Measurements from ENCODE around the gene CDAN1.

Gene CDAN1

GRCh38 chr15:42735382-42736165 lies 1.4 kb downstream of the CDAN1 start:
- H3K36me3 ChIP-seq (ENCODE audit: low read depth): peaks cover 50% of the 10 kb centered on the region
- ATAC-seq (ENCODE audit: low read depth) (no peak), DNase-seq (ENCODE audit: low spot score) (peak; percentile 73)
- H3K4me3 ChIP-seq (ENCODE audit: severe bottlenecking): peak overlapping the region; percentile 84
- TF ChIP-seq CTCF (IDR thresholded peaks at IDR 0.05; ENCODE audit: poor library complexity, severe bottlenecking): no peak
- no peak overlapping the region for H3K27ac ChIP-seq (ENCODE audit: poor library complexity, severe bottlenecking)
- peaks cover 3% of the 10 kb centered on the region for H3K4me1 ChIP-seq (ENCODE audit: insufficient read depth, poor library complexity, severe bottlenecking)
- H3K27me3 ChIP-seq (ENCODE audit: insufficient read depth, poor library complexity, severe bottlenecking): no peaks in the 10 kb centered on the region
- H3K9me3 ChIP-seq (ENCODE audit: severe bottlenecking): no peaks in the 10 kb centered on the region

- H3K4me1 ChIP-seq (ENCODE audit: insufficient read depth, poor library complexity, severe bottlenecking): peaks cover 3% of the 10 kb centered on the region
- H3K27ac ChIP-seq (ENCODE audit: poor library complexity, severe bottlenecking): no peak overlapping the region
- peaks cover 62% of the 10 kb centered on the region for H3K36me3 ChIP-seq (ENCODE audit: low read depth)
- no peaks in the 10 kb centered on the region for H3K9me3 ChIP-seq (ENCODE audit: severe bottlenecking)
- no peaks in the 10 kb centered on the region for H3K27me3 ChIP-seq (ENCODE audit: insufficient read depth, poor library complexity, severe bottlenecking)
- no peak for ATAC-seq (ENCODE audit: low read depth)
- no peak for TF ChIP-seq CTCF (IDR thresholded peaks at IDR 0.05; ENCODE audit: poor library complexity, severe bottlenecking)
- peak; percentile 32 for DNase-seq (ENCODE audit: low spot score)
- H3K4me3 ChIP-seq (ENCODE audit: severe bottlenecking): no peak overlapping the region
Observed at GRCh38 chr15:42734076-42734672, 2.8 kb downstream of the CDAN1 start.

- Histone ChIP-seq H3K27ac (ENCODE audit: poor library complexity, severe bottlenecking) (no peak overlapping the region), H3K9me3 (ENCODE audit: severe bottlenecking) (no peaks in the 10 kb centered on the region), H3K4me1 (ENCODE audit: insufficient read depth, poor library complexity, severe bottlenecking) (peaks cover 3% of the 10 kb centered on the region), H3K36me3 (ENCODE audit: low read depth) (peaks cover 71% of the 10 kb centered on the region), H3K27me3 (ENCODE audit: insufficient read depth, poor library complexity, severe bottlenecking) (no peaks in the 10 kb centered on the region), H3K4me3 (ENCODE audit: severe bottlenecking) (no peak overlapping the region)
- no peak for ATAC-seq (ENCODE audit: low read depth)
- no peak for TF ChIP-seq CTCF (IDR thresholded peaks at IDR 0.05; ENCODE audit: poor library complexity, severe bottlenecking)
- no peak for DNase-seq (ENCODE audit: low spot score)
Observed at GRCh38 chr15:42733027-42733426, 3.9 kb downstream of the CDAN1 start.

- TF ChIP-seq CTCF (IDR thresholded peaks at IDR 0.05; ENCODE audit: poor library complexity, severe bottlenecking): no peak
- no peaks in the 10 kb centered on the region for H3K9me3 ChIP-seq (ENCODE audit: severe bottlenecking)
- H3K36me3 ChIP-seq (ENCODE audit: low read depth): peaks cover 79% of the 10 kb centered on the region
- no peak for ATAC-seq (ENCODE audit: low read depth)
- no peak overlapping the region for H3K27ac ChIP-seq (ENCODE audit: poor library complexity, severe bottlenecking)
- DNase-seq (ENCODE audit: low spot score): peak; percentile 63
- no peaks in the 10 kb centered on the region for H3K4me1 ChIP-seq (ENCODE audit: insufficient read depth, poor library complexity, severe bottlenecking)
- no peaks in the 10 kb centered on the region for H3K27me3 ChIP-seq (ENCODE audit: insufficient read depth, poor library complexity, severe bottlenecking)
- H3K4me3 ChIP-seq (ENCODE audit: severe bottlenecking): no peak overlapping the region
Observed at GRCh38 chr15:42732095-42732827, 4.7 kb downstream of the CDAN1 start.

Measured in RWPE2 (cell line).